Measurements from ENCODE around the gene MSANTD3.

Gene MSANTD3

DNA sequence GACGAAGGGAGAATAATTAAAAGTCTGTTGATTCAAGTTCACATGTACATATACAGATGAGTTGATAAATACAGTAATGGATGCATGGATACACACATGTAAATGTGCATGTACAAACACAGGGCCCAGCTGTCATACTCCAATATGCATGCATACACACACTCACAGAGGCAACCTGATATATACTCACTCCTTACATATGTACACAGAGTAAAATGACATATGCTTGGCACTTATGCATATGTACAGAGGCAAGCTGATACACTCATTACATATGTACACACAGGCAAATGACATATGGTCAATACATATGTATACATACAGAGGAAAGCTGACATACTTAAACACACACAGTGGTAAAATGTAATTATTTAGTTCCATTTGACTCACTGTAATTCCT is 38.8 kb downstream of the MSANTD3 start:
- H3K4me3 ChIP-seq (ENCODE audit: low read depth, low read length) = no peak overlapping the region
- TF ChIP-seq, protein P1, sequence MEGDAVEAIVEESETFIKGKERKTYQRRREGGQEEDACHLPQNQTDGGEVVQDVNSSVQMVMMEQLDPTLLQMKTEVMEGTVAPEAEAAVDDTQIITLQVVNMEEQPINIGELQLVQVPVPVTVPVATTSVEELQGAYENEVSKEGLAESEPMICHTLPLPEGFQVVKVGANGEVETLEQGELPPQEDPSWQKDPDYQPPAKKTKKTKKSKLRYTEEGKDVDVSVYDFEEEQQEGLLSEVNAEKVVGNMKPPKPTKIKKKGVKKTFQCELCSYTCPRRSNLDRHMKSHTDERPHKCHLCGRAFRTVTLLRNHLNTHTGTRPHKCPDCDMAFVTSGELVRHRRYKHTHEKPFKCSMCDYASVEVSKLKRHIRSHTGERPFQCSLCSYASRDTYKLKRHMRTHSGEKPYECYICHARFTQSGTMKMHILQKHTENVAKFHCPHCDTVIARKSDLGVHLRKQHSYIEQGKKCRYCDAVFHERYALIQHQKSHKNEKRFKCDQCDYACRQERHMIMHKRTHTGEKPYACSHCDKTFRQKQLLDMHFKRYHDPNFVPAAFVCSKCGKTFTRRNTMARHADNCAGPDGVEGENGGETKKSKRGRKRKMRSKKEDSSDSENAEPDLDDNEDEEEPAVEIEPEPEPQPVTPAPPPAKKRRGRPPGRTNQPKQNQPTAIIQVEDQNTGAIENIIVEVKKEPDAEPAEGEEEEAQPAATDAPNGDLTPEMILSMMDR (IDR thresholded peaks at IDR 0.05; ENCODE audit: control insufficient read depth, extremely low read depth, insufficient read depth) = no peak
- peak; percentile 45 for DNase-seq (ENCODE audit: low read depth)

DNA sequence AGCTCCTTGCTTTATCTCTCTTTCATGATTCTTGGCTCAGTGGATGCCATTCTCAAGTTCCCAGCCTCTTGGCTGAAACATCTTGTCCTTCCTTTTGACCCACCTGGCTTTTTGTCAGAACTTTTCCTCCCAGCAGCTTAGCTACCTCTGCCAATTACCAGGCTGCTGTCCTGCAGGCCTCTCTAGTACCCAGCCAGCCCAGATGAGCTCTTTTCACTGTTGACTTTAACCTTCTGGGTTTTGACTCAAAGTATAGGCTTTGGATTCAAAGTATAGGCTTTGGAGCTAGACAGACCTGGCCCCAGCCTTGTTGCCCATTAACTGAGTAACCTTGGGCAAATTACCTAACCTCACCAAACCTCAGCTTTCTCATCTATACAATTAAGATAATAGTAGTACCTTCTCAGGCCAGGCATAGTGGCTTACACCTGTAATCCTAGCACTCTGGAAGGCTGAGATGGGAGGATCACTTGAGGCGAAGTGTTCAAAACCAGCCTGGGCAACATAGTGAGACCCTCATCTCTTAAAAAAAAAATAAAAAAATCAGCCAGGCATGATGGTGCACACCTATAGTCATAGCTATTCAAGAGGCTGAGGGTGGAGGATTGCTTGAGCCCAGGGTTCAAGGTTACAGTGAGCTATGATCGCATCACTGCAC is 39.4 kb downstream of the MSANTD3 start:
- H3K4me3 ChIP-seq (ENCODE audit: low read depth, low read length) = no peak overlapping the region
- peak; percentile 84 for DNase-seq (ENCODE audit: low read depth)
- TF ChIP-seq, protein P1 (IDR thresholded peaks at IDR 0.05; ENCODE audit: control insufficient read depth, extremely low read depth, insufficient read depth) = no peak

DNA sequence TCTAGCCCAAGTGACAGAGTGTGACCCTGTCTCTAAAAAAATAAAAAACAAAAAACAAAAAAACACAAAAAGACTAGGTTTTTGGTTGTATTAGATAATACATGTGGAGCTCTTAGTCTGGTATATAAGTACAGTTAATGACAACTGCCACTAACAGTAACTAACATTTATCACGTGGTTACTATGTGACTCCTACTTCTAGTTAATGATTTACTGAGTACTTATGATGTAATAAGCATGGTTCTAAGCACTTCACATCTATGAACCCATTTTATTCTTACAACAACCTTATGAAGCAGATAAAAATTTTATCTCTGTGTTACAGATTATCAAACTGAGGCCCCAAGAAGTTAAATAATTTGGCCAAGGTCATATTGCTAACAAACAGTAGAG is 39.9 kb downstream of the MSANTD3 start:
- TF ChIP-seq, protein P1 (IDR thresholded peaks at IDR 0.05; ENCODE audit: control insufficient read depth, extremely low read depth, insufficient read depth) = no peak
- no peak overlapping the region for H3K4me3 ChIP-seq (ENCODE audit: low read depth, low read length)
- no peak for DNase-seq (ENCODE audit: low read depth)

DNA sequence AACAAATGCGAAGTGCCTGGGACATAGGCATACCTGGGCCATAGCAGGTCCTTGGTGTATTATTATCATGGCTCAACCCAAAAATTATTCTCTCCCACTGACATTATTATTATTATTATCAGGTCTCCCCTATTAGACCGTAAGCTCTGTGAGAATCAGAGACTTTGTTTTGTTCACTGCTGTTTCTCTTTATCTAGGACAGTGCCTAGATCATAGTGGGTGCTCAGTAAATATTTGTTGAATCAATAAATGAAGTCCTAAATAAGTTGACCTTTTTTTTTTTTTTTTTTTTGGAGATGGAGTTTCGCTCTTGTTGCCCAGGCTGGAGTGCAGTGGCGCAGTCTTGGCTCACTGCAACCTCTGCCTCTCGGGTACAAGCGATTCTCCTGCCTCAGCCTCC is 41.1 kb downstream of the MSANTD3 start:
- no peak overlapping the region for H3K4me3 ChIP-seq (ENCODE audit: low read depth, low read length)
- DNase-seq (ENCODE audit: low read depth) = no peak
- TF ChIP-seq, protein P1 (IDR thresholded peaks at IDR 0.05; ENCODE audit: control insufficient read depth, extremely low read depth, insufficient read depth) = no peak

DNA sequence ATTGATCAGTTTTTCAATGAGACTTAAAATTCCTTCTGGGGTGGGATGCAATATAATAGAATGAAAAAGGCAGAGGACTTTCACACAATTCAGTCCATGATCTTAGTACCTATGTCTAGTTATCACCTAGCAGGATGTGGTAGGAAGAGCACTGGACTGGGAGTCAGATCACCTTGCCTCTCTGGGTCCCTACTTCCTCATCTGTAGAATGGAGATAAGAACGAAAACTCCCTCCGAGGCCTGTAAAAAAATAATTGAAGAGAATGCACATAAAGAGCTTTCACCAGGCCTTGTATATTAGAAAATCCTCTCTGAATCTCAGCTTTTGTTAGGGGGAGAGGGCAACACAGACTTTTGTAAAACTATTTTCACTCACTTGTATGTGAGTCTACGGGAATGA is 45.3 kb downstream of the MSANTD3 start:
- TF ChIP-seq, protein P1 (IDR thresholded peaks at IDR 0.05; ENCODE audit: control insufficient read depth, extremely low read depth, insufficient read depth) = no peak
- no peak for DNase-seq (ENCODE audit: low read depth)
- no peak overlapping the region for H3K4me3 ChIP-seq (ENCODE audit: low read depth, low read length)

DNA sequence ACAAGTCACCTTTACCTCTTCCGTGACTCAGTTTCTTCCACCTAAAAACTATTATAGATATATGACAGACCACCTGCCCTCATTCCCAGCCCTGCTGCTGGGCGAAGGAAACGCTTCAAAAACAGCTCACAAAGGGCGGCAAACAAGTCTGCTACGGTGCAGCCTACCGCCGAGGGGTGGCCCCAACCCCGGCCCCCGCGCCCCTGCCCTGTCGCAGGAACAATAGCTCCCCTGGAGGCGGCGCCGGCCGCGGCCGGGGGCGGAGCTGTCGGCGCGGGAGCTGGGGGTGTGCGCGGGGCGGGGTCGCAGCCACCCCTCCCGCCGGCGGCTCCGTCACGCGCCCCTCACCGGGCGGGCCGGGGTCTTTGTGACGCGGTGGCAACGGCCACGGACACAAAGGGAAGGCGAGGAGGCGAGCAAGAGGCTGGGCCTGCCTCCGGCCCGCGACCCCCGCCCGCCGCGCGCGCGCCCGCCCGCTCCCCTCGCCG is 45.9 kb downstream of the MSANTD3 start, which contains the start of gene TMEFF1:
TSS of gene TMEFF1 (plus strand) at position 362 of the 488 bp plus-strand sequence. CDS start 396 bp downstream, outside the sequence.
- peak within 1 kb of the TSS; percentile 33 for H3K4me3 ChIP-seq (ENCODE audit: low read depth, low read length)
- TF ChIP-seq, protein P1 (IDR thresholded peaks at IDR 0.05; ENCODE audit: control insufficient read depth, extremely low read depth, insufficient read depth) = no peak
- DNase-seq (ENCODE audit: low read depth) = no peak

Data from LNCaP clone FGC (cell line).